GM12878 (cell line): Measurements from ENCODE around the gene GTSE1. TPM values are rescaled to one million over a fixed set of nuclear protein-coding genes. Genes with fewer than 3 reads are reported as not detected.

Experiments used
- ATAC-seq: fragments of 200-7000 bp; cut with Tn5 transposase; 3 replicates; pipeline ENCODE4 v1.9.1; 2020; ENCODE audit warnings: mild to moderate bottlenecking, moderate library complexity
- BruUV-seq: library from RNA; stranded (reverse); fragments of 400-500 nt; replicated peaks from 2 replicates; lab custom pipeline; 2021; lab: Mats Ljungman, UMichigan
- CTCF ChIA-PET: fragments of 300-600 bp; sonication (Branson Sonifier 250); formaldehyde crosslinking; extraction: SDS; loops from one replicate; lab custom pipeline; 2021; ENCODE audit warnings: inconsistent platforms; lab: Yijun Ruan, JAX
- POLR2A ChIA-PET: fragments of 350-600 bp; formaldehyde crosslinking; extraction: SDS; loops from one replicate; lab custom pipeline; 2021; ENCODE audit warnings: inconsistent platforms; lab: Charles Lee
- RAD21 ChIA-PET: fragments of 300-600 bp; sonication (Branson Sonifier 250); formaldehyde crosslinking; loops from one replicate; lab custom pipeline; 2023; ENCODE audit warnings: antibody characterized with exemption; ENCODE audit not compliant: unreplicated experiment; lab: Charles Lee
- SMC1A ChIA-PET: fragments of 300-600 bp; sonication (Branson Sonifier 250); formaldehyde crosslinking; loops from one replicate; lab custom pipeline; 2023; ENCODE audit not compliant: unreplicated experiment, uncharacterized antibody; lab: Charles Lee
- DNase-seq: peaks from one replicate; pipeline ENCODE4 v3.0.0-alpha.2; 2011; ENCODE audit warnings: low read depth, low spot score
- FAIRE-seq: peaks from 3 replicates; lab custom pipeline; 2011; peaks lifted over from hg19 to GRCh38; lab: Jason Lieb, UNC
- H2AFZ ChIP-seq: 2 replicates; pipeline ENCODE4 v1.6.0; 2011; ENCODE audit warnings: low read depth, low read length, control low read depth; ENCODE audit not compliant: control insufficient read depth
- H3K27ac ChIP-seq: 2 replicates; pipeline ENCODE4 v1.5.1; 2011; ENCODE audit warnings: control low read depth; ENCODE audit not compliant: control insufficient read depth, insufficient read depth
- H3K27me3 ChIP-seq, 2 experiments: replicated peaks in 1 of 2; 2 replicates each; pipeline versions ENCODE4 v1.6.0 to v1.6.1; 2011; ENCODE audit warnings: low read length in 1 of 2; ENCODE audit not compliant: control insufficient read depth in 2 of 2, insufficient read depth in 2 of 2
- H3K36me3 ChIP-seq, 2 experiments: 2 replicates each; pipeline ENCODE4 v1.5.1; 2011; ENCODE audit warnings: low read length in 1 of 2; ENCODE audit not compliant: control insufficient read depth in 2 of 2, insufficient read depth in 2 of 2
- H3K4me1 ChIP-seq: 2 replicates; pipeline ENCODE4 v1.6.1; 2011; ENCODE audit warnings: mild to moderate bottlenecking, low read length, moderate library complexity, mixed read lengths; ENCODE audit not compliant: control insufficient read depth, insufficient read depth
- H3K4me2 ChIP-seq: 2 replicates; pipeline ENCODE4 v1.6.0; 2011; ENCODE audit warnings: control low read depth; ENCODE audit not compliant: control insufficient read depth, insufficient read depth
- H3K4me3 ChIP-seq: fragments of 200-600 bp; sonication (generic); 2 replicates; pipeline ENCODE4 v1.5.1; 2016
- H3K79me2 ChIP-seq: 2 replicates; pipeline ENCODE4 v1.6.0; 2011; ENCODE audit warnings: low read length; ENCODE audit not compliant: control insufficient read depth, insufficient read depth
- H3K9ac ChIP-seq: 2 replicates; pipeline ENCODE4 v1.8.0; 2011; ENCODE audit warnings: low read length, control low read depth, mixed read lengths; ENCODE audit not compliant: control insufficient read depth, insufficient read depth
- H3K9me3 ChIP-seq: replicated peaks from 3 replicates; pipeline ENCODE4 v1.5.1; 2011; ENCODE audit warnings: mild to moderate bottlenecking, low read length; ENCODE audit not compliant: control insufficient read depth, insufficient read depth
- H4K20me1 ChIP-seq: 2 replicates; pipeline ENCODE4 v1.6.0; 2011; ENCODE audit not compliant: control insufficient read depth, insufficient read depth
- BACH1 ChIP-seq: fragments of 450-650 bp; IDR thresholded peaks from 2 replicates; pipeline ENCODE4 v1.6.1; 2017; ENCODE audit warnings: mild to moderate bottlenecking, borderline replicate concordance
- FOXK2 ChIP-seq: fragments of 450-650 bp; IDR thresholded peaks from 2 replicates; pipeline ENCODE4 v1.6.1; 2017; ENCODE audit warnings: mild to moderate bottlenecking, moderate library complexity
- KAT2A ChIP-seq: conservative IDR thresholded peaks from 2 replicates; pipeline ENCODE4 v1.6.1; 2011; ENCODE audit warnings: low read depth, low read length; ENCODE audit not compliant: control insufficient read depth
- POLR2AphosphoS2 ChIP-seq: IDR thresholded peaks from 2 replicates; pipeline ENCODE4 v1.6.1; 2011; ENCODE audit warnings: low read depth, mild to moderate bottlenecking, low read length, improper control_type of control experiment, moderate library complexity
- RB1 ChIP-seq: fragments of 450-650 bp; formaldehyde crosslinking; IDR thresholded peaks from 2 replicates; pipeline ENCODE4 v1.6.1; 2017; ENCODE audit warnings: mild to moderate bottlenecking, borderline replicate concordance
- RELA ChIP-seq: fragments of 450-650 bp; IDR thresholded peaks from 2 replicates; pipeline ENCODE4 v1.8.0; 2014; ENCODE audit warnings: borderline replicate concordance; ENCODE audit not compliant: partially characterized antibody
- WGBS: methylation state at CpG from one replicate; pipeline ENCODE4 v1.1.6; 2016; ENCODE audit warnings: low lambda C conversion rate; ENCODE audit not compliant: insufficient replicate concordance, insufficient coverage; ENCODE audit errors: missing lambda C conversion rate; 5-methylcytosine and 5-hydroxymethylcytosine counted together
- in situ Hi-C: fragments of 300-500 bp; cut with MboI; formaldehyde crosslinking; loops from 9 replicates; pipeline ENCODE4 v1.14.3; 2018; ENCODE audit warnings: mixed read lengths
- intact Hi-C: fragments of 100-400 bp; cut with micrococcal nuclease; formaldehyde crosslinking; loops from one replicate; pipeline ENCODE4 v1.14.2; 2022; ENCODE audit not compliant: unreplicated experiment
- polyA plus RNA-seq, 11 experiments: library from polyadenylated mRNA; depleted of rRNA in 4 of 11; unstranded in 6 of 11; stranded (reverse) in 5 of 11; fragments of >200 nt; fragmentation: Nextera tagmentation in 4 of 11; fragmentation: Illumina TruSeq in 1 of 11; extraction: Ambion mirVana in 4 of 11; extraction: Trizol in 1 of 11; gene quantifications; 1 replicate in 1 of 11; 2 replicates in 10 of 11; pipeline versions ENCODE4 v1.2.1 to v1.2.3, GENCODE V29; 2011 to 2016; ENCODE audit warnings: inconsistent platforms in 2 of 11, missing spikeins in 2 of 11, low read depth in 1 of 11
- total RNA-seq, 4 experiments: library from RNA; depleted of rRNA in 3 of 4; stranded (reverse); fragments of >200 nt in 3 of 4; fragmentation: Illumina TruSeq in 1 of 4; extraction: Trizol in 1 of 4; gene quantifications; 2 replicates each; pipeline versions ENCODE4 v1.2.1 to v1.2.3, GENCODE V29; 2013 to 2021

Gene GTSE1
- total and polyA plus RNA-seq, 10 of the 15 experiments (the other 5 are each of a cell fraction or from before 2014, with no cell fraction given), result 6.6 to 46.2 (median 32.3) TPM

DNA sequence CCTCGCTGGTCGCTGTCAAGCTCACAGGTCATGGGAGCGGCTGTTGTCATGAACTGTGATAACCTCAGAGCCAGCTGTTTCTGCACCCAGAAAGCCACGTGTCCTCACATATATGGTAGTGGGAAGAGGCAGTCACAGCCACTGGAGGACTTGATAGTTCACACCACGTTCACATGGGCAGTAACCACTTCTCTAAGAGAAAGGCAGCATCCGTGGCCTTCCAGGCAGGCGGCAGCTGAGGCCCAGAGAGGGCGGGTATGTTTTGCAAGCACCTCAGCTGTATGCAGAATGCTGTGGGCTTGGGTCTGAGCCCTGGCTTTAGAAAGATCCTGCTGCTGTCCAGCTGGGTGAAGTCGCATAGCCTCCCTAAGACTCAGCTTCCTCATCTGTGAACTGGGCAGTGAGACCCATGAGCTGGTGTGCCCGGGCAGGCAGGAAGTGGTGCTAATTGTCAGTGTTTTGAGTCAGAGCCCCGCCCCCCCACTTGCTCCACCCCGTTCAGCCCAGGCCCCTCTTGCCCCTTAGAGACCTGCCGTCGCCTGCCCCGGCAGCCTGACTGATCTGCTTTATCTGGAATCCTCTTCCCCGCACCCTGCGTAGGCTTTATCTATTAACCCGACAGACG lies 15.6 kb upstream of the GTSE1 start (continued):
- TF ChIP-seq BACH1 (peak; percentile 43; the same call in 1 of the 2 replicates), RB1 (no peak), FOXK2 (peak; percentile 59; the same call in 1 of the 2 replicates), RELA (no peak)

DNA sequence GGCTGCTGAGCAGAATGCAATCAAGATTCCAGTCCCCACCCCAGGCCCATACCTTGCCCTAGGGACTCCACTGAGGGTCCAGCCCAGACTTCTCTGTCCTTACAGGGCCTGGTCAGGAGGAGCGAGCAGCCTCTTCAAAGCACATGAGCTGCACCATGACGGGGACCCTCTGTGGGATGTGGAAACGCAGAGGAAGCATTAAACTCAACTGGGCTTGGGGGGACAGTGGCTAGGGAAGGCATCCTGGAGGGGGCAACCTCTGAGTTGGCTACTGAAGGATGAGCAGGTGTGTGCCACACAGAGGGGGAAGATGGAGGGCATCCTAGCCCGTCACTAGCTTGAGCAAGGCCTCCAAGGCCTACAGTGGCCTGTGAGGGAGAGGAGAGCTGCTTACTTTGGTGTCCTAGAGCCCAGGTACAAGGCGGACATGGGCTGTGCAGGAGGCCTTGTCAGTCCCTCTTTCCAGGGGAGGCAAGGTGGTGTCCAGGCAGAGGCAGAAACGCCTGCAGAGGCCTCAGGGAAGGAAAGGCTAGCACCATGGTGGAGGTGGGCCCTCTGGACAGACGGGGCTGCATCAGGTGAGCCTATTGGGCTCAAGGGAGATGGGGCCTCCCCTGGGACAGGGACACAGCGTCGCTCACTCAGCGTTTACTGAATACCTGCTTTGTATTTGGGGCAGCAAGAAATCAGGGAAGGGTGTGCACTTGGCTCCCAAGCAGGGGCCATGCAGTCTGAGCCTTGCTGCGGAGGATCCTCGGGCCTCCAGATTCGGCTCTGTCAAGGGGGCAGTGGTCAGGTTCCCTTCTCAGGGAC lies 14.6 kb upstream of the GTSE1 start:
- in situ Hi-C loops, result no loop called here
- Histone ChIP-seq H2AFZ (no peak overlapping the region), H3K36me3 (peaks cover 13 to 17% of the 10 kb centered on the region in 2 experiments), H3K9ac (no peak overlapping the region), H3K79me2 (peaks cover 5% of the 10 kb centered on the region), H3K4me3 (no peak overlapping the region), H3K9me3 (no peaks in the 10 kb centered on the region), H3K27ac (no peak overlapping the region), H3K4me2 (no peak overlapping the region), H4K20me1 (no peaks in the 10 kb centered on the region), H3K4me1 (peaks cover 9% of the 10 kb centered on the region), H3K27me3 (no peaks in the 10 kb centered on the region)
- ATAC-seq (no peak), FAIRE-seq (no peak), DNase-seq (no peak)
- 0 out of 2 replicates have a peak, but pooled peaks have one; percentile 53 for TF ChIP-seq POLR2AphosphoS2
- TF ChIP-seq KAT2A, result no peak
- intact Hi-C loops, result no loop called here
- ChIA-PET SMC1A (interaction anchor here (1.5 kb wide), 1 partner anchor 14 kb away, joined by 5 read pairs; the partner anchor contains the start of gene TTC38), RAD21 (interaction anchor here (1.6 to 2.0 kb wide), 2 partner anchors 14 to 32 kb away, joined by 4 to 8 read pairs; partner anchors contain the start of genes CDPF1 and TTC38), CTCF (interaction anchor here (1.1 kb wide), 1 partner anchor 32 kb away, joined by 3 read pairs; no protein-coding TSS in a partner anchor), POLR2A (interaction anchor here (2.0 to 2.7 kb wide), 2 partner anchors 14 kb away, joined by 9 read pairs; partner anchors contain the start of genes GTSE1 and TTC38)
- no TSS peak for BruUV-seq
- WGBS, result 98% methylated on average over 13 of the region's 13 CpGs
